ENCODE results near the gene MIB2. TPM values are rescaled to one million over a fixed set of nuclear protein-coding genes. Genes with fewer than 3 reads are reported as not detected.

The MIB2 gene
- polyA plus RNA-seq, 3 donors: 5.4 to 65.7 (median 5.6) TPM

DNA sequence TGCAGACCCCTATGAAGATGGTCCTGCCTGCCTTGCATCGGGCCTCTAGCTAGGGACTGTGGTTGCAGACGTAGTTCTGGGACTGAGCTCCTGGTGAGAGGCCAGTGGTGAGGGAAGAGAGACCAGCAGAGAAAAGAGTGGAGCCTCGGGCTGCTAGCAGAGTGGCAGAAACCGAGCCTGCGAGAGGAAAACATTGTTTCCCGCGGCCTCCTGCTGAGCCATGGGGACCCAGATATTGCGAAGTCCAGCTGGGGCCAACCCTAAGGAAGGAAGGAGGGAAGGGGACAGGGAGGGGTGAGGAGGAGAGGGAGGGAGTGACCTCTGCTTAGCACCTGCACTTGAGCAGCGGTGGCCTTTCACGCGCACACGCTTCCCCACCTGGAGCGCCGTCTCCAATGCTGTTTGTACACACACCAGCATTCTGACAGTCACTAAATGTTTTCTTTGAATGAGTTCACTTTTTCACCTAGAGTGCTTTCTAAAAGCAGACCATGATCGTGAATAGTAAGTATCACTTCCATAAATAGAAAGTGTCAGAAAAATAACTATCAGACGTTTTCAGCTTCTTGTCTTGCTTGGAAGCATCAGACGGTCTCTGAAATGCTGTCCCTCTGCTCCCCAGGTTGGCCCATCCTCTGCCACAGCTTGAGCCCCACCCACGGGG is 12.9 kb upstream of the MIB2 start:
- H3K36me3 ChIP-seq (replicated peaks in 1 of 2; ENCODE audit: control insufficient read depth in 1 of 2, insufficient read depth in 2 of 2, low read length in 2 of 2): no peaks in the 10 kb centered on the region
- no peak for DNase-seq
- H3K9ac ChIP-seq (ENCODE audit: insufficient read depth, low read length, poor library complexity, severe bottlenecking): no peak overlapping the region
- intact Hi-C loops (cut with micrococcal nuclease): no loop called here
- H3K4me3 Mint-ChIP-seq: no peak overlapping the region
- no peak overlapping the region for H3K27ac ChIP-seq (ENCODE audit: low read depth in 1 of 2, low read length in 2 of 2)
- H3K9me3 ChIP-seq (replicated peaks in 1 of 2; ENCODE audit: control insufficient read depth in 1 of 2, insufficient read depth in 1 of 2, low read length in 2 of 2): no peaks in the 10 kb centered on the region
- peaks cover 0 to 2% (median 0%) of the 10 kb centered on the region in 7 donors for H3K9me3 Mint-ChIP-seq
- no peak overlapping the region for H2AFZ ChIP-seq (ENCODE audit: insufficient read depth, low read depth, low read length, poor library complexity, severe bottlenecking)
- H3K27ac Mint-ChIP-seq: peak overlapping the region in 5 of 7 donors; percentile 21 to 75 (median 63)
- peak overlapping the region in 1 of 3 experiments; percentile 10 for H3K4me3 ChIP-seq (replicated peaks in 1 of 3; ENCODE audit: low read depth in 2 of 3, low read length in 3 of 3)
- H3K4me2 ChIP-seq (replicated peaks; ENCODE audit: extremely low read depth, low read length, poor library complexity, severe bottlenecking): peak overlapping the region; percentile 14
- H3K27me3 Mint-ChIP-seq (ENCODE audit: low read depth in 3 of 3): peaks cover 9 to 17% (median 11%) of the 10 kb centered on the region in 3 donors
- H3K27me3 ChIP-seq (ENCODE audit: control insufficient read depth in 2 of 2, insufficient read depth in 2 of 2, low read length in 2 of 2): peaks cover 0 to 12% of the 10 kb centered on the region in 2 donors
- no peaks in the 10 kb centered on the region for H3K79me2 ChIP-seq (ENCODE audit: insufficient read depth, low read length)
- H3K4me1 Mint-ChIP-seq: peaks cover 43% of the 10 kb centered on the region
- no peaks in the 10 kb centered on the region for H3K36me3 Mint-ChIP-seq
- 45% methylated on average over 15 of the region's 18 CpGs for WGBS (ENCODE audit: insufficient coverage)
- TF ChIP-seq, protein P1, sequence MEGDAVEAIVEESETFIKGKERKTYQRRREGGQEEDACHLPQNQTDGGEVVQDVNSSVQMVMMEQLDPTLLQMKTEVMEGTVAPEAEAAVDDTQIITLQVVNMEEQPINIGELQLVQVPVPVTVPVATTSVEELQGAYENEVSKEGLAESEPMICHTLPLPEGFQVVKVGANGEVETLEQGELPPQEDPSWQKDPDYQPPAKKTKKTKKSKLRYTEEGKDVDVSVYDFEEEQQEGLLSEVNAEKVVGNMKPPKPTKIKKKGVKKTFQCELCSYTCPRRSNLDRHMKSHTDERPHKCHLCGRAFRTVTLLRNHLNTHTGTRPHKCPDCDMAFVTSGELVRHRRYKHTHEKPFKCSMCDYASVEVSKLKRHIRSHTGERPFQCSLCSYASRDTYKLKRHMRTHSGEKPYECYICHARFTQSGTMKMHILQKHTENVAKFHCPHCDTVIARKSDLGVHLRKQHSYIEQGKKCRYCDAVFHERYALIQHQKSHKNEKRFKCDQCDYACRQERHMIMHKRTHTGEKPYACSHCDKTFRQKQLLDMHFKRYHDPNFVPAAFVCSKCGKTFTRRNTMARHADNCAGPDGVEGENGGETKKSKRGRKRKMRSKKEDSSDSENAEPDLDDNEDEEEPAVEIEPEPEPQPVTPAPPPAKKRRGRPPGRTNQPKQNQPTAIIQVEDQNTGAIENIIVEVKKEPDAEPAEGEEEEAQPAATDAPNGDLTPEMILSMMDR (IDR thresholded peaks at IDR 0.05): no peak
- H4K20me1 ChIP-seq (ENCODE audit: insufficient read depth, low read length): no peaks in the 10 kb centered on the region
- peaks cover 43 to 68% of the 10 kb centered on the region in 2 donors for H3K4me1 ChIP-seq (ENCODE audit: control insufficient read depth in 1 of 2, insufficient read depth in 2 of 2, low read length in 2 of 2)

DNA sequence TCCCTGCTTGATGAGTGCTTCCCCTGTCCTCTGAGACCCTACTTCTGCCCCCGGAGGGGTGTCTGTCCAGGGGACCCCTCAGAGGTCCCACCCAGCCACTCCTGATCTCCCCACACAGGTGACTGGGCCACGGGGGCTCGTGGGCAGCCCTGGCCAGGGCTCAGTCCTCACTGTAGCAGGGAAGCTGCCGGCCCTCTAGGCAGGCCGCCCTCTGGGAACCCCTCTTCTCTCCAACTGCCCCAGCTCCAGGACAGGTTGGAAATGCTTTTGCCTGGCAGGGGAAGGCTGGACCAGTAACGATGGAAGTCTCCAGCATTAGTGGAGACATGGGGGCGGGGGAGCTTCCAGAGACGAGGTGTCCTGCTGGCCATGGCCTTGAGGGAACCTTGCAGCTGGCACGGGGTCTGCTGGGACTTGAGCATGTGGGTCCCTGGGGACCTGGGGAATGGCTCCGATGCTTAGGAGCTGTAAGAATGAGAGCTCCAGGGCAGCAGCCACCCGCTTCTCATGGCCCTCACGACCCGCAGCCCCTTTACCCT is 12.3 kb upstream of the MIB2 start:
- Mint-ChIP-seq H3K27ac (peak overlapping the region in 2 of 7 donors; percentile 21 to 75), H3K9me3 (peaks cover 0 to 2% (median 0%) of the 10 kb centered on the region in 7 donors), H3K27me3 (ENCODE audit: low read depth in 3 of 3) (peaks cover 10 to 13% (median 11%) of the 10 kb centered on the region in 3 donors), H3K4me1 (peaks cover 41% of the 10 kb centered on the region), H3K36me3 (no peaks in the 10 kb centered on the region), H3K4me3 (no peak overlapping the region)
- H3K9ac ChIP-seq (ENCODE audit: insufficient read depth, low read length, poor library complexity, severe bottlenecking): no peak overlapping the region
- DNase-seq: peak in 1 of 3 donors; percentile 4
- TF ChIP-seq, protein P1 (IDR thresholded peaks at IDR 0.05): no peak
- H3K79me2 ChIP-seq (ENCODE audit: insufficient read depth, low read length): no peaks in the 10 kb centered on the region
- intact Hi-C loops (cut with micrococcal nuclease): no loop called here
- H3K4me2 ChIP-seq (replicated peaks; ENCODE audit: extremely low read depth, low read length, poor library complexity, severe bottlenecking): no peak overlapping the region
- H4K20me1 ChIP-seq (ENCODE audit: insufficient read depth, low read length): no peaks in the 10 kb centered on the region
- H3K4me3 ChIP-seq (replicated peaks in 1 of 3; ENCODE audit: low read depth in 2 of 3, low read length in 3 of 3): no peak overlapping the region
- no peak overlapping the region for H2AFZ ChIP-seq (ENCODE audit: insufficient read depth, low read depth, low read length, poor library complexity, severe bottlenecking)
- H3K27me3 ChIP-seq (ENCODE audit: control insufficient read depth in 2 of 2, insufficient read depth in 2 of 2, low read length in 2 of 2): peaks cover 0 to 12% of the 10 kb centered on the region in 2 donors
- no peaks in the 10 kb centered on the region for H3K36me3 ChIP-seq (replicated peaks in 1 of 2; ENCODE audit: control insufficient read depth in 1 of 2, insufficient read depth in 2 of 2, low read length in 2 of 2)
- H3K9me3 ChIP-seq (replicated peaks in 1 of 2; ENCODE audit: control insufficient read depth in 1 of 2, insufficient read depth in 1 of 2, low read length in 2 of 2): no peaks in the 10 kb centered on the region
- no peak overlapping the region for H3K27ac ChIP-seq (ENCODE audit: low read depth in 1 of 2, low read length in 2 of 2)
- H3K4me1 ChIP-seq (ENCODE audit: control insufficient read depth in 1 of 2, insufficient read depth in 2 of 2, low read length in 2 of 2): peaks cover 42 to 65% of the 10 kb centered on the region in 2 donors
- 94% methylated on average over 10 of the region's 13 CpGs for WGBS (ENCODE audit: insufficient coverage)
